Stimulated activated naive CD8-positive, alpha-beta T cell treated with anti-CD3 and anti-CD28 coated beads, Interleukin-15, Interleukin-2, amounts not matched to agents 100 ng/mL and 50 ng/mL, for 24 hours (primary cell): Measurements from ENCODE around the gene SLC4A8.

ENCODE experiments used
- H3K27ac Mint-ChIP-seq: one replicate; pipeline ENCODE4 v1.8.0; 2021; ENCODE audit warnings: mild to moderate bottlenecking, mixed read lengths
- H3K27me3 Mint-ChIP-seq: one replicate; pipeline ENCODE4 v1.8.0; 2021; ENCODE audit warnings: mixed read lengths
- H3K36me3 Mint-ChIP-seq: one replicate; pipeline ENCODE4 v1.8.0; 2021; ENCODE audit warnings: low read depth, mixed read lengths
- H3K4me1 Mint-ChIP-seq: one replicate; pipeline ENCODE4 v1.8.0; 2021; ENCODE audit warnings: low read depth, mixed read lengths
- H3K4me3 Mint-ChIP-seq: one replicate; pipeline ENCODE4 v1.8.0; 2021; ENCODE audit warnings: mild to moderate bottlenecking, mixed read lengths
- H3K9me3 Mint-ChIP-seq: one replicate; pipeline ENCODE4 v1.8.0; 2021; ENCODE audit warnings: mixed read lengths

SLC4A8 gene

GRCh38 chr12:51424662-51425539 is at the start of gene SLC4A8:
Gene SLC4A8, plus strand, starts transcription at chr12:51424831. Its CDS starts 157 bp downstream, at chr12:51424988.
- Mint-ChIP-seq H3K27ac (peak within 1 kb of the TSS; percentile 29), H3K4me3 (peak within 1 kb of the TSS; percentile 80), H3K36me3 (no peaks in the 10 kb centered on the region), H3K9me3 (no peaks in the 10 kb centered on the region), H3K4me1 (peaks cover 8% of the 10 kb centered on the region), H3K27me3 (peaks cover 7% of the 10 kb centered on the region)

- Mint-ChIP-seq H3K36me3 (peaks cover 75% of the 10 kb centered on the region), H3K4me3 (no peak overlapping the region), H3K27ac (no peak overlapping the region), H3K27me3 (no peaks in the 10 kb centered on the region), H3K9me3 (no peaks in the 10 kb centered on the region), H3K4me1 (peaks cover 46% of the 10 kb centered on the region)
Observed at GRCh38 chr12:51374856-51375255, 49.8 kb upstream of the SLC4A8 start.

DNA sequence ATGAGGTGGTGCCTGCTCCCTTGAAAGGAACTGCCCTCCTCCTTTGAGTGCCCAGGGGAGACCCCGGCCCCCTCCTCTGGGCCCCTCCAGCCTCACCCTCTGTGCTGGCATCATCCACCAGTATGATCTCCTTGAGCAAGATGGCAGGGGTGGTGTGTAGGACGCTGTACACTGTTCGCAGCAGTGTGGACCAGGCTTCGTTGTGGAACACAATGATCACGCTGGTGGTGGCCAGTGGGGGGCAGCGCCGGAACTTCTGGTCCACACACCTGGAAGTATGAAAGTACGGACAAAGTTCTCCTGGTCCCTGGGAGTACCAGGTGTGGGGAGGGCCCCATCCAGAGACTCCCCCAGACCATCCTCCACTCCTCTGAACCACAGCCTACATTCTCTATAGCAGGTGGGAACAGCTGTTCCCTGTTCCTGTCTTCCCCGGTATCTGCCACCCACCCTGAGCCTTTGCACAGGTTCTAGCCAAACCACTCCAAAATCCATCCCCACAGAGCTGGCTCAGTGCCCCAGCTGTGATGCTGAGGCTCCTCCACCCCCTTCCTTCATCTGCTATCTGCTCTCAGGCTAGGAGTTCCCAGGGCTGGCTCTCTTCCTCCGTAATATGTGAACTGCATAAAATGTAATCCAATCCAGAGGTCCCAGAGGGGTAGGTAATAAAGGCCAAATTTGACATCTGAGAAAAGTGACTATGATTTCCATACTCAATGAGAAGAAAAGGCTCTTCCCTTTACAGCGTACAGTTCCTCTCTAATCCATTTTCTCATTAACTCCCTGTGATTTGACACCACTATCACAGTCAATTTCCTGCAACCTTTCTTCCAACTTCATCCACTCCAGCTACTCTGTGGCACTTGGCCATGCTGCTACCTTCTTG is 47.3 kb upstream of the SLC4A8 start:
- no peak overlapping the region for H3K27ac Mint-ChIP-seq
- H3K9me3 Mint-ChIP-seq = no peaks in the 10 kb centered on the region
- no peaks in the 10 kb centered on the region for H3K27me3 Mint-ChIP-seq
- H3K4me3 Mint-ChIP-seq = no peak overlapping the region
- H3K4me1 Mint-ChIP-seq = peaks cover 31% of the 10 kb centered on the region
- H3K36me3 Mint-ChIP-seq = peaks cover 82% of the 10 kb centered on the region

- H3K36me3 Mint-ChIP-seq = peaks cover 80% of the 10 kb centered on the region
Observed at GRCh38 chr12:51378749-51379148, 45.9 kb upstream of the SLC4A8 start.

GRCh38 chr12:51379571-51379970 is 45.1 kb upstream of the SLC4A8 start:
- Mint-ChIP-seq H3K36me3 (peaks cover 74% of the 10 kb centered on the region), H3K27ac (no peak overlapping the region), H3K4me1 (peaks cover 30% of the 10 kb centered on the region), H3K4me3 (no peak overlapping the region), H3K27me3 (no peaks in the 10 kb centered on the region), H3K9me3 (no peaks in the 10 kb centered on the region)

More at GRCh38 chr12:51378749-51379148, 45.9 kb upstream of the SLC4A8 start:
- Mint-ChIP-seq H3K4me3 (no peak overlapping the region), H3K27ac (peak overlapping the region; percentile 38), H3K27me3 (no peaks in the 10 kb centered on the region), H3K4me1 (peaks cover 31% of the 10 kb centered on the region), H3K9me3 (no peaks in the 10 kb centered on the region)

GRCh38 chr12:51381226-51382079 is 43.2 kb upstream of the SLC4A8 start:
- Mint-ChIP-seq H3K4me1 (peaks cover 30% of the 10 kb centered on the region), H3K27ac (no peak overlapping the region), H3K27me3 (no peaks in the 10 kb centered on the region), H3K9me3 (no peaks in the 10 kb centered on the region), H3K4me3 (no peak overlapping the region), H3K36me3 (peaks cover 68% of the 10 kb centered on the region)

DNA sequence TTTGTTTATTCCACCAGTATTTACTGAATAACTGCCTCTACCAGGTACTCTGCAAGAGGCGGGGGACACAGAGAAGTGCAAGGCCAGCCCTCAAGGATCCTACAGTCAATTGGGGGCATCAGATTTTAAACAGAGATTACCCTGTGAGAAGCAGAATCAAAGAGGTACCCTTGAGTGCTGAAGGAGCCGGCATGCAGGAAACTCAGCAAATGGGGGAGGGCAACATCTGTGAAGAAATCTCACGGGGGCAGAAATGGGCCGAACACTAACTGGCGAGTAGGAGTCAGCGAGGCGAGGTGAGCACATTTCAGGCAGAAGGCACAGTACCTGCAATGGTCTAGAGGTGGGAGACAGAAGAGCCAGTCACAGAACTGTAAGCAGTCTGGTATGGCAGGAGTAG is 42.5 kb upstream of the SLC4A8 start:
- Mint-ChIP-seq H3K4me1 (peaks cover 35% of the 10 kb centered on the region), H3K27me3 (no peaks in the 10 kb centered on the region), H3K4me3 (no peak overlapping the region), H3K36me3 (peaks cover 68% of the 10 kb centered on the region), H3K9me3 (no peaks in the 10 kb centered on the region), H3K27ac (no peak overlapping the region)

- Mint-ChIP-seq H3K36me3 (peaks cover 57% of the 10 kb centered on the region), H3K27ac (no peak overlapping the region), H3K27me3 (no peaks in the 10 kb centered on the region), H3K9me3 (no peaks in the 10 kb centered on the region), H3K4me3 (no peak overlapping the region), H3K4me1 (peaks cover 41% of the 10 kb centered on the region)
Observed at GRCh38 chr12:51383269-51383905, 41.2 kb upstream of the SLC4A8 start.

GRCh38 chr12:51386351-51386750 is 38.3 kb upstream of the SLC4A8 start:
- H3K27ac Mint-ChIP-seq = no peak overlapping the region
- H3K36me3 Mint-ChIP-seq = peaks cover 29% of the 10 kb centered on the region
- H3K4me1 Mint-ChIP-seq = peaks cover 69% of the 10 kb centered on the region

DNA sequence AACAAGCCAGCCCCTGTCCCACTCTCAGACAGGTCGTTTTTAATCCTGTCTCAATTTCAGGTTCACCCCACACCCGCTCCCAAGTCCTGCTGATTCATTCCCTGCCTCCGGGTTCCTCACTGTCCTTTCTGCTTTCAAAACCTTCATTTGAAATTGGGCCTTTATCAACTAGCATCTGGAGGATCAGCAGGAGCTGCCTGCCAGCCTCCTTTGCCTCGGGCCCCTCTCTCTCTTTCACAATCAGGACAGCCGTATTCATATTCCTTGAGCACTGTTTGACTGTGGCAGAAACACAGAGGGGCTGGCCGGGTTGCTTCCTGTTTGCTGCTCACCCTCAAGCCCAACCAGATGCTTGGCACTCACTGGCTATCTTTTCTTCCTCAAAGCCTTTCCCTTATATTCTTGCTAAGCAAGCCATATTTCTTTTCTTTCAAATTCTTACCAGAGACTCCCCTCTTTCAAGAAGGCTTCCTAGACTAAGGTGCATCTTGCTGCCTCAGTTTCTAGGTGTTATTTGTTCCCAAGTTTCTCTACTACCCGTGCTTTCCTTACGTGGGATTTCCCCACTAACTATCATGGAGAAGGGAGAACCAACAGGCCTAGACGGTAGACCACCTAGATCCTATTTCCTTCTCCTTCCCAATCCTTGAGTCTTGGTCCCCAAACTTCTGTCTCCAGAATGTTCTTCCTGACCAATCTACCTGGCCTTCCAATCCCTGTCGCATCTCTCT is 36.4 kb upstream of the SLC4A8 start:
- H3K4me1 Mint-ChIP-seq = peaks cover 66% of the 10 kb centered on the region
- peaks cover 10% of the 10 kb centered on the region for H3K36me3 Mint-ChIP-seq
- no peaks in the 10 kb centered on the region for H3K9me3 Mint-ChIP-seq
- H3K27ac Mint-ChIP-seq = no peak overlapping the region
- no peaks in the 10 kb centered on the region for H3K27me3 Mint-ChIP-seq
- H3K4me3 Mint-ChIP-seq = no peak overlapping the region

More at GRCh38 chr12:51386351-51386750, 38.3 kb upstream of the SLC4A8 start:
- H3K9me3 Mint-ChIP-seq = no peaks in the 10 kb centered on the region
- no peak overlapping the region for H3K4me3 Mint-ChIP-seq
- H3K27me3 Mint-ChIP-seq = no peaks in the 10 kb centered on the region

DNA sequence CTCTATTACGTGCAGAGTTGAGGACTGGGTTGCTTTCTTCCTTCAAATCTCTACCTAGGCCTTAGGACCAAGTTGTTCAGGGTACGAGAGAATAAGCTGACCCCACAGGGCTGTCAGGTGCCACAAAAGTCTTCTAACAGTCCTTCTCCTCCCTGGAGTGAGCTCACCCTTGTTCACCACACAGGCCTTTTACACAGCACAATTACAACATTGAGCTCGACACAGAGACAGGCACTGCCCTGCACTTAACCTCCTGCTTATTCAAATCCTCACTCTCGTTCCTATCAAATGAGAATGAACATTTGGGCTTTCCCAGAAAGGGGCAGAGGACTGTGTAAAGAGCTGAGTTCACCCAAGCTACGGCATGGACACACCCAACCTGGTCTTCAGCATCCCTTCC is 35.8 kb upstream of the SLC4A8 start:
- Mint-ChIP-seq H3K4me3 (no peak overlapping the region), H3K27me3 (no peaks in the 10 kb centered on the region), H3K9me3 (no peaks in the 10 kb centered on the region), H3K4me1 (peaks cover 66% of the 10 kb centered on the region), H3K27ac (no peak overlapping the region), H3K36me3 (peaks cover 7% of the 10 kb centered on the region)

- Mint-ChIP-seq H3K4me3 (peak overlapping the region; percentile 42), H3K27me3 (no peaks in the 10 kb centered on the region), H3K36me3 (peaks cover 7% of the 10 kb centered on the region), H3K9me3 (no peaks in the 10 kb centered on the region), H3K27ac (peak overlapping the region; percentile 68), H3K4me1 (peaks cover 68% of the 10 kb centered on the region)
Observed at GRCh38 chr12:51389302-51389999, 35.2 kb upstream of the SLC4A8 start.

GRCh38 chr12:51390457-51390856 is 34.2 kb upstream of the SLC4A8 start:
- Mint-ChIP-seq H3K36me3 (peaks cover 7% of the 10 kb centered on the region), H3K4me3 (peak overlapping the region; percentile 94), H3K9me3 (no peaks in the 10 kb centered on the region), H3K27ac (peak overlapping the region; percentile 85), H3K4me1 (peaks cover 78% of the 10 kb centered on the region), H3K27me3 (no peaks in the 10 kb centered on the region)
